ENCODE results near the gene ABLIM2. TPM values are rescaled to one million over a fixed set of nuclear protein-coding genes. Genes with fewer than 3 reads are reported as not detected.

The ABLIM2 gene
- total RNA-seq, 2 experiments from 2014 or later: 0.76 TPM; not detected in 1

- H2AFZ ChIP-seq (ENCODE audit: low read length): no peak overlapping the region
- no peaks in the 10 kb centered on the region for H3K9me2 ChIP-seq (ENCODE audit: insufficient read depth, low read length)
- intact Hi-C loops (cut with micrococcal nuclease; ENCODE audit: unreplicated experiment): loop anchor here (2.0 kb wide), 1 partner anchor 31 kb away; no protein-coding TSS in a partner anchor
- no peak overlapping the region for H3K4me3 ChIP-seq (ENCODE audit: low read depth, low read length, poor library complexity, severe bottlenecking)
- H3K9me3 ChIP-seq (ENCODE audit: low read length): no peaks in the 10 kb centered on the region
- H3K4me2 ChIP-seq (ENCODE audit: low read length): no peak overlapping the region
- no peak overlapping the region for H3K27ac ChIP-seq (ENCODE audit: low read depth, low read length, poor library complexity, severe bottlenecking)
- peaks cover 21% of the 10 kb centered on the region for H3K4me1 ChIP-seq (ENCODE audit: insufficient read depth, low read length, poor library complexity, severe bottlenecking)
- H4K20me1 ChIP-seq (ENCODE audit: insufficient read depth, low read length): no peaks in the 10 kb centered on the region
- POLR2A ChIA-PET: no interaction called here
- CTCF ChIA-PET (ENCODE audit: unreplicated experiment): interaction anchor here (0.7 kb wide), 1 partner anchor 1747 kb away, joined by 4 read pairs; no protein-coding TSS in a partner anchor
- no peaks in the 10 kb centered on the region for H3K79me2 ChIP-seq (ENCODE audit: insufficient read depth, low read depth, low read length)
- H3K36me3 ChIP-seq (ENCODE audit: insufficient read depth, low read length): no peaks in the 10 kb centered on the region
- no peak for TF ChIP-seq CTCF (conservative IDR thresholded peaks at IDR 0.05; ENCODE audit: low read length)
- TF ChIP-seq EZH2phosphoT487 (IDR thresholded peaks at IDR 0.05; ENCODE audit: borderline replicate concordance, low read depth, low read length): no peak
- no TSS peak for BruUV-seq (replicated peaks)
- DNase-seq (ENCODE audit: low spot score): no peak
These were observed 26.8 kb downstream of the ABLIM2 start for GRCh38 chr4:8131826-8132225.

- no peaks in the 10 kb centered on the region for H3K36me3 ChIP-seq (ENCODE audit: insufficient read depth, low read length)
- H3K9me3 ChIP-seq (ENCODE audit: low read length): no peaks in the 10 kb centered on the region
- DNase-seq (ENCODE audit: low spot score): peak; percentile 74
- H3K4me1 ChIP-seq (ENCODE audit: insufficient read depth, low read length, poor library complexity, severe bottlenecking): peaks cover 21% of the 10 kb centered on the region
- intact Hi-C loops (cut with micrococcal nuclease; ENCODE audit: unreplicated experiment): loop anchor here (2.0 kb wide), 1 partner anchor 32 kb away; no protein-coding TSS in a partner anchor
- BruUV-seq (replicated peaks): no TSS peak
- CTCF ChIA-PET (ENCODE audit: unreplicated experiment): interaction anchor here (1.0 kb wide), 1 partner anchor 9 kb away, joined by 5 read pairs; no protein-coding TSS in a partner anchor
- no peaks in the 10 kb centered on the region for H3K9me2 ChIP-seq (ENCODE audit: insufficient read depth, low read length)
- H3K4me3 ChIP-seq (ENCODE audit: low read depth, low read length, poor library complexity, severe bottlenecking): no peak overlapping the region
- H2AFZ ChIP-seq (ENCODE audit: low read length): peak overlapping the region; percentile 62
- no peak for TF ChIP-seq EZH2phosphoT487 (IDR thresholded peaks at IDR 0.05; ENCODE audit: borderline replicate concordance, low read depth, low read length)
- peak; percentile 39; the same call in 1 of the 2 replicates for TF ChIP-seq CTCF (conservative IDR thresholded peaks at IDR 0.05; ENCODE audit: low read length)
- peak overlapping the region; percentile 67 for H3K27ac ChIP-seq (ENCODE audit: low read depth, low read length, poor library complexity, severe bottlenecking)
- POLR2A ChIA-PET: interaction anchor here (0.6 to 1.0 kb wide), 3 partner anchors 8 to 28 kb away, joined by 3 read pairs; partner anchors contain the start of gene ABLIM2
- H3K79me2 ChIP-seq (ENCODE audit: insufficient read depth, low read depth, low read length): no peaks in the 10 kb centered on the region
- H4K20me1 ChIP-seq (ENCODE audit: insufficient read depth, low read length): no peaks in the 10 kb centered on the region
- H3K4me2 ChIP-seq (ENCODE audit: low read length): peak overlapping the region; percentile 48
These were observed 27.4 kb downstream of the ABLIM2 start for GRCh38 chr4:8131210-8131609.
